ENCODE results near the gene MCUB. TPM values are rescaled to one million over a fixed set of nuclear protein-coding genes. Genes with fewer than 3 reads are reported as not detected.
"Not testable (repeated sequence)": the region's sequence is repeated elsewhere in the genome, so short reads cannot be mapped to it uniquely, and the experiment has no call there.

Gene MCUB
- total RNA-seq, 1 experiment from 2014 or later = 103 TPM

GRCh38 chr4:109578846-109579245 is 18.8 kb downstream of the MCUB start:
- DNase-seq (ENCODE audit: low spot score) = no peak

GRCh38 chr4:109579997-109580396 is 20.0 kb downstream of the MCUB start:
- DNase-seq (ENCODE audit: low spot score) = not testable (repeated sequence)

GRCh38 chr4:109588176-109588575 is 28.1 kb downstream of the MCUB start:
- DNase-seq (ENCODE audit: low spot score) = no peak

GRCh38 chr4:109589119-109589518 is 29.1 kb downstream of the MCUB start:
- no peak for DNase-seq (ENCODE audit: low spot score)

DNA sequence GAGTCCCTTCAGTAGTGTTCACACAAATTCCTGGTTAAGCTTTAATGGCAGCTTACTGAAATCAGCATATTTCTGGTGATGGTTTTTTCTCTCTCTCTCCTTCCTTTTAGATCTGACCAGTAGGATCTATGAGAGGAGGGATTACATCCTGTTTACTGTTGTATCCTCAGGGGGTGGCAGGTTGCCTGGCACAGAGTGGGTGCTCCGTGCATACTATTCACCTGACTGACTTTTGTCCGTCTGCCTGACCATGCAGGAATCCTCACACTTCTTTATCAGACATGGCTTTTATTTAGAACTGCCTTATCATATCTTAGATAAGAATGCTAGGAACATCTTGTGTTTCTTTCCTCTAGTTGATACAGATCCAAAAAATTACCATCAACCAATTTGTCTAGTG is 29.6 kb downstream of the MCUB start:
- DNase-seq (ENCODE audit: low spot score) = no peak

- DNase-seq (ENCODE audit: low spot score) = no peak
Observed at GRCh38 chr4:109590905-109591304, 30.9 kb downstream of the MCUB start.

- no peak for DNase-seq (ENCODE audit: low spot score)
Observed at GRCh38 chr4:109592367-109592766, 32.3 kb downstream of the MCUB start.

DNA sequence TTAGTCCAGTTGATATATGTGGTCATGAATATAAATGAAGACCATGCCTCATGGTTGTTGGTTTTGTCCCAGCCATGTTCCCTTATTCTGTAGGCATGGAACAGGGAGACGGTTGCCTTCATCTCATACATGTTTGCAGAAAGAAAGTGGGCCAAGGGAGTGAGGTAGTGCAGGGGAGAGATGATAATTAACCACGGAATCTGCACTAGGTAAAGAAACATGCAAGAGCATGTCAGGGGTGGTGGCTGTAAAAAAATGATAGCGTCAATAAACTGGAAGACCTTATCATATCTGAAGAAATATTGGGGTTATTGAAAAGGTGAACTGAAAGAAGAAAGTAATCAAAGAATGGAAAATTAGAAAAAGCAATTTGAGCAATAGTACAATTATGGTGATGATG is 35.1 kb downstream of the MCUB start:
- DNase-seq (ENCODE audit: low spot score) = not testable (repeated sequence)

- not testable (repeated sequence) for DNase-seq (ENCODE audit: low spot score)
Observed at GRCh38 chr4:109596420-109597085, 36.5 kb downstream of the MCUB start.

DNA sequence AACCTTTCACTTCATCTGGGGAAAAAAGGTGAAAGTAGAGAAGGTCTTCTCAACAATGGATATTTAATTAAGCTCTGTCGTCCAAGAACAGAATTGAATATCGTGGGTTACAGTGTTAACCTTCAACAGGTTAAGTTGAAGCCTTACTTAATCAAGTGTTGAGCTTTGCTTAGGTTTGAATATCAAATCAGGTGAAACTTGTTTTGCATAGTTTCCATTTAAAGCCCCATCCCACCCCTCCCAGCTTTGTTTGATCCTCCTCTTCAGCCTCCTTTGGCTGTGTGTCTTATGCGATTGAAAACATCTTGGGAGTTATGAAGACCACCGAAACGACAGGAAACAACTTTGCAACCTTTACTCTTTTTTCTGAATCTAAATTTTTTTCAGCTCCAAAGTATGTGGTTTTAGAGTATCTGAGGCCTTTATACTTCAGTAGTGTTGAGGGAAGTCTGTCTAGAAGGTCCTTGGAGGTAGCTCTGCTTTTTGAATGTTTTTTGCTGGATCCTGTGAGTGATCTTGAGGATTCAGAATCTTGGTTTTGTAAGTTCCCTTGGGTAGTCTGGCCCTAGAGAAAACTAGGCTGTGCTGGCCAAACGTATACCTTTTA is 39.1 kb downstream of the MCUB start:
- DNase-seq (ENCODE audit: low spot score) = no peak

DNA sequence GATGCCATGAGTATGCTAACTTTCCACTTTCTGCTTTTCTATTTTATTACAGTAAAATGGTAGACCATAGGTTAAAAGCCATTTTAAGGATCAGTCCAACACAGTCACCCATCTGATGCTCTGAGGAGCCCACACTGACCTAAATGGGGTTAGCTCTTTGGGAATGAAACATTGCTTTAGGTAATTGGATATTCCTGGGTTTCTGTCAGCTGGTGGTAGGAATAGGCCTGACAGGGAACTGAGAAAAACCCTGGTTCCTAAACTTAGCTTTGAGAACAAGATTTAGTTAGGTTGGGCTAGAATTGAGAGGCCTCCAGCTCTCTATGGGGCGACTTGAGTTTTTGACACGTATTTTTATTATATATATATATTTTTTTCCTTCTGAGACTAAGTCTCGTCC is 40.4 kb downstream of the MCUB start:
- DNase-seq (ENCODE audit: low spot score) = no peak

DNA sequence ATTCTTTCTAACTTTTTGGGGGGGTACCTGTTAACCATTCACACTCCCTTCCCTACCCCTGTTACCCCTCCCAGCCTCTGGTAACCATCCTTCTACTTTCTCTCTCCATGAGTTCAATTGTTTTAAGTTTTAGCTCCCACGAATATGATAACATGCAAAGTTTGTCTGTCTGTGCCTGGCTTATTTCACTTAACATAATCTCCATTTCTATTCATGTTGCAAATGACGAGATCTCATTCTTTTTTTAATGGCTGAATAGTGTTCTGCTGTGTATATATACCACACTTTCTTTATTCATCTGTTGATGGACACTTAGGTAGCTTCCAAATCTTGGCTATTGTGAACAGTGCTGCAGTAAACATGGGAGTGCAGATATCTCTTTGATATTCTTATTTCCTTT is 41.3 kb downstream of the MCUB start:
- no peak for DNase-seq (ENCODE audit: low spot score)

GRCh38 chr4:109607976-109608375 is 47.9 kb downstream of the MCUB start:
- DNase-seq (ENCODE audit: low spot score) = no peak

DNA sequence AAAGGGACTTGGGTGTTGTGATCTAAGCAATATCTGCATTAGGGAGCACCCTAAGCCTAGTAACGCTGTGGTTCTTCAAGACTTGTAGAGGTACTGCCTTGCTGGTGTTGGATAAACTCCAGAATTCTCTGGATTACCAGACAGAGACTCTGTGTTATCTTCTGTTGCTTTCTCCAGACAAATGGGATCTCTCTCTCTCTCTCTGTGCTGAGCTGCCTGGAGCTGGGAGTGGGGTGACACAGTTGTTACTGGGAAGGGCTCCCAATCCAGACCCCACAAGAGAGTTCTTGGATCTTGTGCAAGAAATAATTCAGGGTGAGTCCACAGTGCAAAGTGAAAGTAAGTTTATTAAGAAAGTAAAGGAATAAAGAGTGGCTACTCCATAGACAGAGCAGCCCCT is 48.8 kb downstream of the MCUB start:
- DNase-seq (ENCODE audit: low spot score) = no peak

- DNase-seq (ENCODE audit: low spot score) = no peak
Observed at GRCh38 chr4:109609431-109609830, 49.4 kb downstream of the MCUB start.

GRCh38 chr4:109610489-109610888 is 50.4 kb downstream of the MCUB start:
- no peak for DNase-seq (ENCODE audit: low spot score)

GRCh38 chr4:109611045-109611646 is 51.1 kb downstream of the MCUB start:
- no peak for DNase-seq (ENCODE audit: low spot score)

GRCh38 chr4:109614015-109614414 is 54.0 kb downstream of the MCUB start:
- DNase-seq (ENCODE audit: low spot score) = no peak

DNA sequence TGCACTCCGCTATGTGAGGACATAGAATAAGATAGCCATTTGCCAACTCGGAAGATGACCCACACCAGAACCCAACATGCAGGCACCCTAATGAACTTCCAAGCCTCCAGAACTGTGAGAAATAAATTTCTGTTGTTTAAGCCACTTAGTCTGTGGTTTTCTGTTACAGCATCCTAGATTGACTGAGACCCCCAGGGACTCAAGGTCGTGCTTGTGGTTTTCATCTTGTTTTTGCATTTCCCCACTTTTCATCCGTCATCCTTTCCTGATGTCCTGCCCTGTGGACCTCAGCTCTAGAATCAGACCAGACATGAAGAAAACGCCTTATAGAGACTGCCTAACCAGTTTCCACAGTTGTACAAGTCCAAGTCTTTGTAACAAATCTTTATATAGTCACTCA is 54.4 kb downstream of the MCUB start:
- no peak for DNase-seq (ENCODE audit: low spot score)

- DNase-seq (ENCODE audit: low spot score) = no peak
Observed at GRCh38 chr4:109615742-109616141, 55.7 kb downstream of the MCUB start.

DNA sequence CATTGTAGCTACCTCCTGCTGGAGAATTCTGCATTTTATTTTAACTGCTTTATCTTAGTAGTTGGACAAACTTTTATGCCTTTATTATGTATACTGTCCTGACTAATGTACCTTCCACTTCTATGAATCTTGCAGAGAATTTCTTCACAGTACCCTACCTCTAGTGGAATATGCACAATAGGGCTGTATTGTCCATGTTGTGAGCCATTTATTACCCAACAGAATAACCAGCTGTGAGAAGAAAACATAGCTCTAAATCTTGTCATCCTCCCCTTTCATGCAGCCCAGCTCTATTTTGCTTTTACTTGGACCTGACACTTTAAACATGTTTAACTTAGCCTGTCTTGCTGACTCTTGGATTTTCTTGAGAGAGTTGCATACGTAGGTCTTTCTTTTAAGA is 56.2 kb downstream of the MCUB start:
- DNase-seq (ENCODE audit: low spot score) = no peak

GRCh38 chr4:109622626-109623025 is 62.6 kb downstream of the MCUB start:
- no peak for DNase-seq (ENCODE audit: low spot score)

GRCh38 chr4:109624536-109624935 is 64.5 kb downstream of the MCUB start:
- DNase-seq (ENCODE audit: low spot score) = no peak

Measured in A172 (cell line).